ENCODE data around the gene FER1L5.

FER1L5 gene

GRCh38 chr2:96700086-96700485, 57.5 kb downstream of the FER1L5 start:
- H3K36me3 ChIP-seq (ENCODE audit: control insufficient read depth, insufficient read depth, low read length) = peaks cover 16% of the 10 kb centered on the region
- WGBS, 2 experiments (ENCODE audit: insufficient coverage in 2 of 2) = 93 to 94% methylated on average over 5 to 8 of the region's 8 CpGs
- H3K4me1 ChIP-seq (ENCODE audit: control insufficient read depth, insufficient read depth, low read length, poor library complexity, severe bottlenecking) = no peaks in the 10 kb centered on the region
- H3K9me3 ChIP-seq (ENCODE audit: control insufficient read depth, low read length) = no peaks in the 10 kb centered on the region
- no peak overlapping the region for H3K4me3 ChIP-seq (ENCODE audit: extremely low read depth, insufficient read depth, low read length, poor library complexity, severe bottlenecking)
- H3K27ac ChIP-seq (ENCODE audit: low read depth, low read length, severe bottlenecking) = no peak overlapping the region

GRCh38 chr2:96701636-96702035, 59.1 kb downstream of the FER1L5 start:
- no peak overlapping the region for H3K27ac ChIP-seq (ENCODE audit: low read depth, low read length, severe bottlenecking)
- WGBS, 2 experiments (ENCODE audit: insufficient coverage in 2 of 2) = 77 to 92% methylated on average over 3 of the region's 6 CpGs
- H3K9me3 ChIP-seq (ENCODE audit: control insufficient read depth, low read length) = no peaks in the 10 kb centered on the region
- no peaks in the 10 kb centered on the region for H3K4me1 ChIP-seq (ENCODE audit: control insufficient read depth, insufficient read depth, low read length, poor library complexity, severe bottlenecking)
- H3K4me3 ChIP-seq (ENCODE audit: extremely low read depth, insufficient read depth, low read length, poor library complexity, severe bottlenecking) = no peak overlapping the region
- H3K36me3 ChIP-seq (ENCODE audit: control insufficient read depth, insufficient read depth, low read length) = peaks cover 31% of the 10 kb centered on the region

GRCh38 chr2:96702098-96702785, 59.7 kb downstream of the FER1L5 start:
- Histone ChIP-seq H3K9me3 (ENCODE audit: control insufficient read depth, low read length) (no peaks in the 10 kb centered on the region), H3K4me1 (ENCODE audit: control insufficient read depth, insufficient read depth, low read length, poor library complexity, severe bottlenecking) (no peaks in the 10 kb centered on the region), H3K4me3 (ENCODE audit: extremely low read depth, insufficient read depth, low read length, poor library complexity, severe bottlenecking) (no peak overlapping the region), H3K36me3 (ENCODE audit: control insufficient read depth, insufficient read depth, low read length) (peaks cover 37% of the 10 kb centered on the region), H3K27ac (ENCODE audit: low read depth, low read length, severe bottlenecking) (no peak overlapping the region)
- WGBS, 2 experiments (ENCODE audit: insufficient coverage in 2 of 2) = 95 to 96% methylated on average over 13 to 16 of the region's 17 CpGs

- H3K4me1 ChIP-seq (ENCODE audit: control insufficient read depth, insufficient read depth, low read length, poor library complexity, severe bottlenecking) = no peaks in the 10 kb centered on the region
- H3K36me3 ChIP-seq (ENCODE audit: control insufficient read depth, insufficient read depth, low read length) = peaks cover 47% of the 10 kb centered on the region
- no peaks in the 10 kb centered on the region for H3K9me3 ChIP-seq (ENCODE audit: control insufficient read depth, low read length)
- WGBS, 2 experiments (ENCODE audit: insufficient coverage in 2 of 2) = 96 to 97% methylated on average over 10 to 12 of the region's 16 CpGs
- no peak overlapping the region for H3K4me3 ChIP-seq (ENCODE audit: extremely low read depth, insufficient read depth, low read length, poor library complexity, severe bottlenecking)
- H3K27ac ChIP-seq (ENCODE audit: low read depth, low read length, severe bottlenecking) = no peak overlapping the region
These were observed 60.6 kb downstream of the FER1L5 start for GRCh38 chr2:96703021-96703751.

GRCh38 chr2:96710985-96711384, 68.4 kb downstream of the FER1L5 start:
- Histone ChIP-seq H3K36me3 (ENCODE audit: control insufficient read depth, insufficient read depth, low read length) (peaks cover 80% of the 10 kb centered on the region), H3K4me1 (ENCODE audit: control insufficient read depth, insufficient read depth, low read length, poor library complexity, severe bottlenecking) (no peaks in the 10 kb centered on the region), H3K4me3 (ENCODE audit: extremely low read depth, insufficient read depth, low read length, poor library complexity, severe bottlenecking) (no peak overlapping the region), H3K27ac (ENCODE audit: low read depth, low read length, severe bottlenecking) (no peak overlapping the region), H3K9me3 (ENCODE audit: control insufficient read depth, low read length) (no peaks in the 10 kb centered on the region)
- WGBS, 2 experiments (ENCODE audit: insufficient coverage in 2 of 2) = 90 to 100% methylated on average over 1 to 3 of the region's 3 CpGs

- Histone ChIP-seq H3K4me1 (ENCODE audit: control insufficient read depth, insufficient read depth, low read length, poor library complexity, severe bottlenecking) (no peaks in the 10 kb centered on the region), H3K9me3 (ENCODE audit: control insufficient read depth, low read length) (no peaks in the 10 kb centered on the region), H3K27ac (ENCODE audit: low read depth, low read length, severe bottlenecking) (no peak overlapping the region), H3K4me3 (ENCODE audit: extremely low read depth, insufficient read depth, low read length, poor library complexity, severe bottlenecking) (no peak overlapping the region), H3K36me3 (ENCODE audit: control insufficient read depth, insufficient read depth, low read length) (peaks cover 43% of the 10 kb centered on the region)
- 94 to 100% methylated on average over 2 of the region's 5 CpGs for WGBS, 2 experiments (ENCODE audit: insufficient coverage in 2 of 2)
These were observed 73.1 kb downstream of the FER1L5 start for GRCh38 chr2:96715658-96716057.

GRCh38 chr2:96716388-96716787, 73.8 kb downstream of the FER1L5 start:
- Histone ChIP-seq H3K36me3 (ENCODE audit: control insufficient read depth, insufficient read depth, low read length) (peaks cover 39% of the 10 kb centered on the region), H3K4me1 (ENCODE audit: control insufficient read depth, insufficient read depth, low read length, poor library complexity, severe bottlenecking) (no peaks in the 10 kb centered on the region), H3K9me3 (ENCODE audit: control insufficient read depth, low read length) (no peaks in the 10 kb centered on the region), H3K27ac (ENCODE audit: low read depth, low read length, severe bottlenecking) (no peak overlapping the region), H3K4me3 (ENCODE audit: extremely low read depth, insufficient read depth, low read length, poor library complexity, severe bottlenecking) (no peak overlapping the region)

GRCh38 chr2:96726131-96726530, 83.6 kb downstream of the FER1L5 start:
- H3K9me3 ChIP-seq (ENCODE audit: control insufficient read depth, low read length) = no peaks in the 10 kb centered on the region
- H3K36me3 ChIP-seq (ENCODE audit: control insufficient read depth, insufficient read depth, low read length) = peaks cover 68% of the 10 kb centered on the region
- WGBS, 2 experiments (ENCODE audit: insufficient coverage in 2 of 2) = 93 to 100% methylated on average over 3 of the region's 4 CpGs
- no peak overlapping the region for H3K4me3 ChIP-seq (ENCODE audit: extremely low read depth, insufficient read depth, low read length, poor library complexity, severe bottlenecking)
- no peaks in the 10 kb centered on the region for H3K4me1 ChIP-seq (ENCODE audit: control insufficient read depth, insufficient read depth, low read length, poor library complexity, severe bottlenecking)
- no peak overlapping the region for H3K27ac ChIP-seq (ENCODE audit: low read depth, low read length, severe bottlenecking)

- 94 to 96% methylated on average over 3 of the region's 5 CpGs for WGBS, 2 experiments (ENCODE audit: insufficient coverage in 2 of 2)
- Histone ChIP-seq H3K4me3 (ENCODE audit: extremely low read depth, insufficient read depth, low read length, poor library complexity, severe bottlenecking) (no peak overlapping the region), H3K36me3 (ENCODE audit: control insufficient read depth, insufficient read depth, low read length) (peaks cover 73% of the 10 kb centered on the region)
These were observed 84.9 kb downstream of the FER1L5 start for GRCh38 chr2:96727431-96727830.

GRCh38 chr2:96729748-96730147, 87.2 kb downstream of the FER1L5 start:
- peaks cover 84% of the 10 kb centered on the region for H3K36me3 ChIP-seq (ENCODE audit: control insufficient read depth, insufficient read depth, low read length)
- H3K27ac ChIP-seq (ENCODE audit: low read depth, low read length, severe bottlenecking) = no peak overlapping the region
- no peak overlapping the region for H3K4me3 ChIP-seq (ENCODE audit: extremely low read depth, insufficient read depth, low read length, poor library complexity, severe bottlenecking)
- no peaks in the 10 kb centered on the region for H3K4me1 ChIP-seq (ENCODE audit: control insufficient read depth, insufficient read depth, low read length, poor library complexity, severe bottlenecking)
- WGBS, 2 experiments (ENCODE audit: insufficient coverage in 2 of 2) = 90 to 95% methylated on average over 6 to 7 of the region's 7 CpGs
- H3K9me3 ChIP-seq (ENCODE audit: control insufficient read depth, low read length) = no peaks in the 10 kb centered on the region

More at GRCh38 chr2:96727431-96727830, 84.9 kb downstream of the FER1L5 start:
- Histone ChIP-seq H3K9me3 (ENCODE audit: control insufficient read depth, low read length) (no peaks in the 10 kb centered on the region), H3K4me1 (ENCODE audit: control insufficient read depth, insufficient read depth, low read length, poor library complexity, severe bottlenecking) (no peaks in the 10 kb centered on the region), H3K27ac (ENCODE audit: low read depth, low read length, severe bottlenecking) (no peak overlapping the region)

GRCh38 chr2:96730212-96730611, 87.6 kb downstream of the FER1L5 start:
- no peak overlapping the region for H3K27ac ChIP-seq (ENCODE audit: low read depth, low read length, severe bottlenecking)
- no CpG with 5 or more reads among the region's 2 CpGs for WGBS, 2 experiments (ENCODE audit: insufficient coverage in 2 of 2)

More at GRCh38 chr2:96730212-96730611, 87.6 kb downstream of the FER1L5 start:
- Histone ChIP-seq H3K36me3 (ENCODE audit: control insufficient read depth, insufficient read depth, low read length) (peaks cover 87% of the 10 kb centered on the region), H3K9me3 (ENCODE audit: control insufficient read depth, low read length) (no peaks in the 10 kb centered on the region), H3K4me1 (ENCODE audit: control insufficient read depth, insufficient read depth, low read length, poor library complexity, severe bottlenecking) (no peaks in the 10 kb centered on the region), H3K4me3 (ENCODE audit: extremely low read depth, insufficient read depth, low read length, poor library complexity, severe bottlenecking) (no peak overlapping the region)
